Lung (tissue), 12 donors: ENCODE results near the gene HOXD13. TPM values are rescaled to one million over a fixed set of nuclear protein-coding genes. Genes with fewer than 3 reads are reported as not detected.
A peak's percentile ranks its signal among the peaks of the same experiment; 100 is the strongest.

ENCODE experiments used
- ATAC-seq: fragments of 200-7000 bp; cut with Tn5 transposase; one replicate; pipeline ENCODE4 v1.9.1; 2020; ENCODE audit warnings: moderate number of reproducible peaks; ENCODE audit not compliant: insufficient read depth, low FRiP score
- DNase-seq, 3 donors: peaks; one replicate each; pipeline ENCODE4 v3.0.0-alpha.2; 2013 to 2017
- H3K27ac ChIP-seq, 2 donors: one replicate each; pipeline ENCODE4 v1.5.1; 2013; ENCODE audit warnings: mild to moderate bottlenecking in 2 of 2, moderate library complexity in 2 of 2, control low read depth in 1 of 2, inconsistent platforms in 1 of 2, low read depth in 1 of 2, low read length in 1 of 2
- H3K27me3 ChIP-seq, 3 donors: one replicate each; pipeline ENCODE4 v1.5.1; 2013; ENCODE audit warnings: low read length in 2 of 3; ENCODE audit not compliant: control insufficient read depth in 3 of 3, insufficient read depth in 3 of 3
- H3K36me3 ChIP-seq, 4 donors: one replicate each; pipeline ENCODE4 v1.5.1; 2013; ENCODE audit warnings: low read length in 4 of 4, mild to moderate bottlenecking in 1 of 4, moderate library complexity in 1 of 4; ENCODE audit not compliant: control insufficient read depth in 4 of 4, insufficient read depth in 4 of 4
- H3K4me1 ChIP-seq, 5 donors: one replicate each; pipeline ENCODE4 v1.5.1; 2013; ENCODE audit warnings: low read length in 5 of 5, mild to moderate bottlenecking in 2 of 5, moderate library complexity in 1 of 5; ENCODE audit not compliant: control insufficient read depth in 5 of 5, insufficient read depth in 5 of 5
- H3K4me3 ChIP-seq: one replicate; pipeline ENCODE4 v1.5.1; 2013; ENCODE audit warnings: mild to moderate bottlenecking, control low read depth, moderate library complexity
- H3K9ac ChIP-seq, 2 donors: one replicate each; pipeline ENCODE4 v1.5.1; 2013; ENCODE audit warnings: low read length in 2 of 2, control low read depth in 1 of 2; ENCODE audit not compliant: insufficient read depth in 1 of 2
- H3K9me3 ChIP-seq, 4 donors: one replicate each; pipeline ENCODE4 v1.5.1; 2013; ENCODE audit warnings: low read length in 3 of 4, mild to moderate bottlenecking in 1 of 4, moderate library complexity in 1 of 4; ENCODE audit not compliant: control insufficient read depth in 4 of 4, insufficient read depth in 3 of 4
- CTCF ChIP-seq: IDR thresholded peaks from 2 replicates; pipeline ENCODE4 v1.5.1; 2012; ENCODE audit warnings: mild to moderate bottlenecking; ENCODE audit errors: control extremely low read depth, extremely low read depth
- WGBS, 2 donors: extraction: QIAGEN DNeasy Blood & Tissue Kit; methylation state at CpG; one replicate each; pipeline ENCODE4 v1.1.7; 2013; 5-methylcytosine and 5-hydroxymethylcytosine counted together
- polyA plus RNA-seq, 2 donors: library from polyadenylated mRNA; stranded (reverse); fragments of 200-250 nt; gene quantifications; one replicate each; pipeline ENCODE4 v1.2.1, GENCODE V29; 2013
- total RNA-seq, 2 donors: library from RNA; depleted of rRNA in 1 of 2; stranded (reverse); fragments of >200 nt in 1 of 2; gene quantifications; one replicate each; pipeline ENCODE4 v1.2.1, GENCODE V29; 2014 to 2021
- donor health status: control.
- donor health status: control.
- donor health status: Bipolar disorder and iron deficiency.
- donor health status: healthy.
- donor health status: DM: yes; HTN: yes; CAD: no.

The HOXD13 gene
- total and polyA plus RNA-seq, 4 donors = not detected

DNA sequence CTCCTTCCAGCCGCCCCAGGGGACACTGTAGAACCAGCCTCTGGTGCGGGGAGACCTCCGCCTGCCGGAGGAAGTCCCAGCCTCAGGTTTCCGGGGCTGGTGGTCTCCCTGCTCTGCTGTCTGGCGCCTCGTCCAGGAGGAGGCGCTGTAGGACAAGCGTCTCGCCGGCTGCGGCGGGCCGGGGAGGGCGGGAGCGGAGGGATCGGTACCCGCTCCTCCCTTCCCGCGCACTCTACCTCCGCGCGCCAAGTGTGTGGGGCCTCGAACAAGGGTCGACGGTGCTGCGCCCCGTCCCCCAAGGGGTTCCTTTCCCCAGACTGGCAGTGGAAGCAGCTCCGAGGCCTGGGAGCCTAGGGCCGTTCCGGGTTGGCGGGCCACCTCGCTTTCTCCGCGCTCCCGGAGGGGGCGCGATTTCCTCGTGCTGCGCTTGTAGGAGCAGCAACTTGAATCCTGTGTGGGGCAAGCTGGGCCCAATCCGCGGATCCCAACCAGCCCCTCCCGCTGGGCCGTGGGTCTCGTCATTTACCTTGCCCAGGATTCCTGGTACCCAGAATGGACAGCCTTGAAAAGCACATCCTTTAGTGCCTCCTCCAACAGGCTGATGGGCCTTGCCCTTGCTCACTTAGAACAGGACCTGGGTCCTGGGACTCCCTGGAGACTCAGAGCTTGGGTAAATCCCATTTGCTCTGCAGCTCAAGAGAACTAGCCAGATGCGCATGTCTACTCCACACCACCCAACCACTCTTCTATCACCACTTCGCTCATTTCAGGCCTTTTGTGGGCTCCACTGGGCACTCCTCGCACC is 48.2 kb downstream of the HOXD13 start:
- TF ChIP-seq CTCF = peak; percentile 68
- H3K36me3 ChIP-seq = no peaks in the 10 kb centered on the region
- DNase-seq (peak; percentile 84 to 87 (median 86)), ATAC-seq (peak; percentile 87)
- peaks cover 0 to 10% (median 0%) of the 10 kb centered on the region in 4 donors for H3K9me3 ChIP-seq
- H3K27me3 ChIP-seq = peaks cover 19 to 92% (median 89%) of the 10 kb centered on the region in 3 donors
- H3K4me3 ChIP-seq = no peak overlapping the region
- H3K4me1 ChIP-seq = peaks cover 0 to 14% (median 3%) of the 10 kb centered on the region in 5 donors
- no peak overlapping the region for H3K27ac ChIP-seq
- H3K9ac ChIP-seq = no peak overlapping the region
- 8 to 10% methylated on average over 37 to 48 of the region's 48 CpGs for WGBS, 2 donors

DNA sequence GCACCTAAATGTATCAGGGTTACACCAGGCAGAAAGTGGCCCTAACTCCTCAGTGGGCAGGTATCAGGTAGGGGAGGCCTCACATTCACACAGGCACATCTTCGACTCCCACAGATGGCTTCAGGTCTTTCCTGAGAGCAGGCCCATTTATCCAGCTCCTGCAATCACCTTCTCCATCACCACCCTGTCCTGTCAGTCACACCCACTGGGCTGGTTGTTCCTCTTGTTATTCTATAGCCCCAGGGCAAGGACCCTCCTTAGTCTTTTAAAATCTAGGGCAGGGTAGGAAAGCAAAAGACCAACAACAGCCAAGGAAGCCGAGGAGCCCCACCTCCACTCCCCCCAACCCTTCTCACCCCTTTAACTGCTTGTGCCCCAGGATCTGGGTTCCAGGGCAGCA is 49.8 kb downstream of the HOXD13 start:
- DNase-seq = no peak
- TF ChIP-seq CTCF = no peak
- H3K27me3 ChIP-seq = peaks cover 14 to 94% (median 91%) of the 10 kb centered on the region in 3 donors
- peaks cover 0 to 5% (median 0%) of the 10 kb centered on the region in 5 donors for H3K4me1 ChIP-seq
- no peak overlapping the region for H3K4me3 ChIP-seq
- H3K9me3 ChIP-seq = peaks cover 0 to 8% (median 0%) of the 10 kb centered on the region in 4 donors
- H3K36me3 ChIP-seq = no peaks in the 10 kb centered on the region
- H3K27ac ChIP-seq = no peak overlapping the region
- WGBS, 2 donors = 87 to 93% methylated on average over 2 of the region's 2 CpGs
- no peak overlapping the region for H3K9ac ChIP-seq
- ATAC-seq = no peak

Other genes starting within 250 kb of the HOXD13 start
- gene LNPK, start 90.5 kb upstream of the HOXD13 start, total RNA-seq = 10 to 100 TPM; 27.6 to 48.2 TPM
- gene LNPK, start 90.5 kb upstream of the HOXD13 start, polyA plus RNA-seq = 1 to 10 TPM; 4.7 to 5.8 TPM
- gene EVX2, start 8.8 kb upstream of the HOXD13 start, total RNA-seq = not detected
- not detected for gene EVX2, start 8.8 kb upstream of the HOXD13 start, polyA plus RNA-seq
- not detected for gene HOXD12, start 7.1 kb downstream of the HOXD13 start, total RNA-seq
- gene HOXD12, start 7.1 kb downstream of the HOXD13 start, polyA plus RNA-seq = not detected
- gene HOXD11, start 14.6 kb downstream of the HOXD13 start, total RNA-seq = not detected
- not detected for gene HOXD11, start 14.6 kb downstream of the HOXD13 start, polyA plus RNA-seq
- under 1 TPM in 1 of 2 donors, not detected in 1; 0.54 TPM for gene HOXD10, start 24.1 kb downstream of the HOXD13 start, total RNA-seq
- under 1 TPM in 1 of 2 donors, not detected in 1; 0.05 TPM for gene HOXD10, start 24.1 kb downstream of the HOXD13 start, polyA plus RNA-seq
- under 1 TPM; 0.65 to 0.80 TPM for gene HOXD9, start 30.0 kb downstream of the HOXD13 start, total RNA-seq
- gene HOXD9, start 30.0 kb downstream of the HOXD13 start, polyA plus RNA-seq = under 1 TPM; 0.29 to 0.37 TPM
- 1 to 10 TPM; 1.2 to 1.6 TPM for gene HOXD8, start 37.0 kb downstream of the HOXD13 start, total RNA-seq
- under 1 TPM; 0.34 to 0.85 TPM for gene HOXD8, start 37.0 kb downstream of the HOXD13 start, polyA plus RNA-seq
- gene HOXD4, start 58.8 kb downstream of the HOXD13 start, total RNA-seq = 1 to 10 TPM in 1 of 2 donors, under 1 TPM in 1; 0.74 to 1.1 TPM
- gene HOXD4, start 58.8 kb downstream of the HOXD13 start, polyA plus RNA-seq = under 1 TPM; 0.12 to 0.23 TPM
- 1 to 10 TPM; 1.1 to 2.5 TPM for gene HOXD3, start 64.6 kb downstream of the HOXD13 start, total RNA-seq
- under 1 TPM; 0.07 to 0.18 TPM for gene HOXD3, start 64.6 kb downstream of the HOXD13 start, polyA plus RNA-seq
- gene HOXD1, start 95.9 kb downstream of the HOXD13 start, total RNA-seq = 1 to 10 TPM in 1 of 2 donors, under 1 TPM in 1; 0.40 to 2.5 TPM
- 1 to 10 TPM in 1 of 2 donors, under 1 TPM in 1; 0.90 to 3.2 TPM for gene HOXD1, start 95.9 kb downstream of the HOXD13 start, polyA plus RNA-seq
- 10 to 100 TPM; 20.2 to 27.7 TPM for gene MTX2, start 176.7 kb downstream of the HOXD13 start, total RNA-seq
- 10 to 100 TPM; 27.8 to 42.1 TPM for gene MTX2, start 176.7 kb downstream of the HOXD13 start, polyA plus RNA-seq